GM18508 (cell line): ENCODE results near the gene NPTXR.
"Not testable (repeated sequence)": the region's sequence is repeated elsewhere in the genome, so short reads cannot be mapped to it uniquely, and the experiment has no call there.

Experiments
- ATAC-seq: cut with Tn5 transposase; IDR thresholded peaks from one replicate; pipeline ENCODE4 v1.9.1; 2021; ENCODE audit warnings: moderate number of reproducible peaks; ENCODE audit not compliant: insufficient read depth, unreplicated experiment

The NPTXR gene

DNA sequence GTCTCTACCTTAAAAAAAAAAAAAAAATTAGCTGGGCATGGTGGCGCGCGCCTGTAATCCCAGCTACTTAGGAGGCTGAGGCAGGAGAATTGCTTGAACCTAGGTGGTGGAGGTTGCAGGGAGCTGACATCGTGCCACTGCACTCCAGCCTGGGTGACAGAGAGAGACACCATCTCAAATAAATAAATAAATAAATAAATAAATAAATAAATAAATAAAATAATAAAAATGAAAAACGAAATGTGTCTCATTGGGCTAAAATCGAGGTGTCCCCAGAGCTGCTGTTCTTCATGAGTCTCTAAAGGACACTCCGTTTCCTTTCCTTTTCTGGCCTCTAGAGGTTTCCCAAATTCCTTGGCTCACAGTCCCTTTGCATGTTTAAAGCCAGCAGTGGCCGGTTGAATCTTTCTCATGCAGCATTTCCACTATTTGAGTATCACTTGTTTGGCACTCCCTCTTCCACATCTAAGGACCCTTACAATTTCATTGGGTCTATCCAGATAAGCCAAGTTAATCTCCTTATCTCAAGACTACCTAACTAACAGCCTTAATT, 38.7 kb downstream of the NPTXR start:
- not testable (repeated sequence) for ATAC-seq

DNA sequence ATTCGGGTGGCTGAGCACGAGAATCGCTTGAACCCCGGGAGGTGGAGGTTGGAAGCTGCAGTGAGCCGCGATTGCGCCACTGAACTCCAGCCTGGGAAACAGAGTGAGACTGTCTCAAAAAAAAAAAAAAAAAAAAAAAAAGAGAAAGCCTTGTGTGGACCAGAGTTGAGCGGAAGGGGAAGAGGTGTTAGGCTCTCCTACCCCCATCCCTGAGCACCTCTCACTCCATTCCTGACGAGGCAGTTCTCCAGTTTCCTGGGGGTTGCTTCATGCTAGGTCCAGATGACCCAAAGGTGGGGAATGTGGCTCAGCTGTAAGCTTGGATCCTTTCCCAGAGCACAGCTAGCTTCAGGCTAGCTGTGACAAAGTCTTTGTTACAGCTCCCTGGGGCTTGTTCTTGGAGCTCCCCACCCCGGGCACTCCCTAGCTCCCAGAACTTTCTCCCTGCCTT, 41.1 kb downstream of the NPTXR start:
- ATAC-seq = no peak

DNA sequence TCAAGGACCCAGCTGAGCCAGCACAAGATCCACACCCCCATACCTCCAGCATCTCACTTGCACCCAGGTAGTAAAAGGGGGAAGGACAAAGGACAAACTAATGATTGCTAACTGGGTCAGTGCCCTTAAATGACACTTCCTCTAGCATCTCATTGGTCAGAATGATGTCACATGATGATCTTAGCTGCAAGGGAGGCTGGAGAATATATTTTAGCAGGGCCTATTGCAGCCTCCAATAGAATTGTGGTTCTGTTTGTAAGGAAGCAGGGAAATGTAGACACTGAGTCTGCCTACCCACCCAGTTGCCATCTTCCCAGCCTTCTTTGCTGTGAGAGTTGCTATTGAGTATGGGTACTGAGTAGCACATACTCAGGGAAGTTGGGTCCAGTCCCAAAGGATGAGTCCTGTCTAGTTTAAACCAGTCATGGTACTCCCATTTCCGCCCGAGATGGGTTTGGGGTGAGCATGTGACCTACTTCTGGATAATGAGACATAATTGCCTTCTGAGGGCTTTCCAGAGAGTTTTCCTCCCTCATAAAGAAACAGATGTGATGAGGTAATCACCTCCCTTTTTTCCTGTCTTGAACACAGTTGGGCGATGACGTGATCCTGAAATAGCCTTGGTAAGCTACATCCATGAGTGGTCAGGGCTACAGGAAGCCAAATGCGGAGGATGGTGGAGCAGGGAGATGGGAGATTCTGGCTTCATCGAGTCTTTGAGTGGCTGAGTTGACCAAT, 44.4 kb downstream of the NPTXR start:
- no peak for ATAC-seq

DNA sequence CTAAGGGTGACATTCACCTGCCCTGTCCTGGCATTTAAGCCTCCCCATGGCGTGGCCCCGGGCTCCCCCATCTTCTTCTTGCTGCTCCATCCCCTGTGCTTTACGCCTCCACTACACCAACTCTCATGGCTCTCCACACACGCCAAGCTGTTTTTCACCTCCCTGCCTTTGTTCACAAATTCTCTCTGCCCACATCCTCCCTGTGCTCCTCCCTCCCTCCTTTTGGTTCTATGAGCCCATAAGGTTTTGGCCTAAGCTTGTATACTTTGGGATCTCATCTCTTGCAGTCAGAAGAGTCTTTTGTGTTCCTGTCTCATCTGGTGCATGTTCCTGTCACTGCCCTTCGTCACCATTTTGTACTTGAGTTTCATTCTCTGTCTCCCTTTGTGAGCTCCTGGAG, 45.3 kb downstream of the NPTXR start:
- no peak for ATAC-seq

DNA sequence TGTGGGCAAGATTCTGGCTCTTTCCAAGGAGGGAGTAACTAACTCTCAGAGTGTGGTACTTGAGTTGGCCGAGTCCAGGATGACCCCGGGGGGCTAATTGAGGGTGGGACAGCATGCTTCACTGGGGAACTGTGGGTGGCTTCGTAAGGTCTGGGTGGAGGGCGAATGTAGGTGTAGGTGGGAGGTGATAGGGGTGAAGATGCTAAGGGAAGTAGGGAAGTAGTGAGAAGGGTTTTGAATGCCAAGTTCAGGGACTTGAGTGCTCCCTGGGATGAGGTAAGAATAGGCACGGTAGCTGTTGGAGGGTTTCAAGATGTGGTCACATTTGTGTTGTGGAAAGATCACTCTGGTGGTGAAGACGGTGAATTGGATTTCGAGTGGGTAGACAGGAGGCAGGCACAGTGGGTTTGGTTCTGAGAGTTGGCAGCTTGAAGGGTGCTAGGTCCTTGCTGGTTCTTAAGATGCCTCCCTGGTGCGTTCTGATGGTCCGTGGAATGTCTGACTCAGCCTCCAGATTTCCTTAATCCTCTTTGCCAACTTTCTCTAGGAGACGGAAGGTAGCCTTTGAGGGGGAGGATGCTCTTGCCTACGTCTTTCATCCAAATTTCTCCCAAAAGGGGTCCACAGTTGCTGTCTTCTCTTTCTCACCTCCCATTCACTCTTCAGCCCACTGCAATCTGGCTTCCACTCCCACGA, 47.4 kb downstream of the NPTXR start:
- no peak for ATAC-seq

DNA sequence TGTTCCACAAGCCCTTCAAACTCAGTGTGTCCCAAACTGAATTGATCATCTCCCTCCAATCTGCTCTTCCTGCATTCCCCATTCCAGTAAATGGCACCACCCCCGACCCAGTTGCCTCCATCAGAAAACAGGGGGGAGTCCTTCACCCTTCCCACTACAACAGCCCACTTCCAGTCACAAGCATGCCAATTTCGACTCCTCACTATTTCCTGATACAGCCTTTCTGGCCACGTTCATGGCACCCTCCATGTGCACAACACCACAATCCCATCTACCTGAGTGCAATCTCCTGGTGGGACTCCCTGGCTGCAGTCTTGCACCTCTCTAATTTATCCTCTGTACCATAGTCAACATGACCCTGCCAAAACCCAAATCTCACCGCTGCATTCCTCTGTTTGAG, 48.3 kb downstream of the NPTXR start:
- ATAC-seq = no peak

DNA sequence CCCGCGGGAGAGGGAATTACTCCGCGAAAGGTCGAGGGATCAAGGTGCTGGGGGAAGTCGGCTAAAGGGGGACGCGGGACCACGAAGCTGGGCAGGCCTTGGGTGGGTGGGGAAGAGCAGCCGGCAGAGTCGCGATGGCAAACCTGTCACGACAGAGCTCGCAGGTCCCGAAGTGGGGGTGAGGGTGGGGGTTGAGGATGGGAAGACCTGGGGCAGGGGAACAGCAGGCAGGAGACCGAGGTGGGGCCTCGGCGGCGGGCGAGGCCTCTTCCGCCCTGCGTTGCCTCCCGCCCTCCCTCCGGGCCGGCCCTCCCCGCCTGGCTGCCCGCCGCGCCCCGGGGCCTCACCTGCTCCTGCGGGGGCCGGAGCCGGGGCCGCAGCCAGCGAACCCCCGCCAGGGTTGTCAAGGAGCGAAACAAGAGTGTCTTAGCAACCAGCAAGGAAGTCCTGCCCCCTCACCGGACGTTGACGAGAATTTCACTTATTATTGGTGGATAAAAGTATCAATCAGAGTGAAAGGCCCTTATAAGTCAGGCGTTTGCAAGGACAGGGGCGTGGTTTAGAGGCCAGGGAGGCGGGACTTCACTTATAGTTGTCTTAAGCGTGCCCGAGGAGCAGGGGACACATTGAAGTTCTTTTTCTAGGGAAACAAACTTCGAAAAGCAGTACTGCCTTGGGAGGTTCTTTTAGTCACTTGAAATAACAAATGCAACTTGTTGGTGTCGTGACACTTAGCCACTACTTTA, 49.9 kb downstream of the NPTXR start, which contains the start of gene DNAL4:
DNAL4 (minus strand) TSS at position 423 of the 746 bp plus-strand sequence. CDS start 11,412 bp downstream, outside the sequence.
- ATAC-seq = peak; percentile 73

DNA sequence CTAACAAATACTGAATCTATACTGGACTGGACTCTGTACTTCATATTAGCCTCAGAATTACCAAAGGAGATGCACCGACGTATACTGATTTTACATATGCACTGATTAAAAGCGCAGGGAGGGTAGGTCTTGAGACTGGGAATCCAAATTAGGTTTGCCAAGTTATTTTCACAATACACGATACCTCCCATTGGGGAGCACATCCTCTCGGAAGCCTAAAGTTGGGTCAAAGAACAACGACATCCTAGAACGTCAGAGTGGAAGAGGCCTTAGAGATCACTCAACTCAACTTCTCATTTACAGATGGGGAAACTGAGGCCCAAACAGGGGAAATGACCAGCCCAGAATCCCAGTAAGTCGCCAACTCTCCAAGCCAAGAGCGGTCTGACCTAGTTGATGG, 50.5 kb downstream of the NPTXR start:
- no peak for ATAC-seq

DNA sequence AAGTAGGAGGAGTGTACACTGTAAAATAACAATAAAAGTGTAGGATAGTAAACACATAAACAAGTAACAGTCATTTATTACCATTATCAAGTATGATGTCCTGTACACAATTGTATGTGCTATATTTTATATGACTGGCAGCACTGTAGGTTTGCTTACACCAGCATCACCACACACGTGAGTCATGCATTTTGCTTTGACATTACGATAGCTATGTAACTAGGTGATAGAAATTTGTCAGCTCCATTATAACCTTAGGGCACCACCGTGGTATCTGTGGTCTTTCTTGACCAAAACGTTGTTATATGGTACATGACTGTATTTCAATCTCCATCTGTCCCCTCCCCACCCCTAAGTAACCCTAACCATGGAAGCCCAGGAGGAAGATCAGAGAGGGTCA, 51.0 kb downstream of the NPTXR start:
- no peak for ATAC-seq

DNA sequence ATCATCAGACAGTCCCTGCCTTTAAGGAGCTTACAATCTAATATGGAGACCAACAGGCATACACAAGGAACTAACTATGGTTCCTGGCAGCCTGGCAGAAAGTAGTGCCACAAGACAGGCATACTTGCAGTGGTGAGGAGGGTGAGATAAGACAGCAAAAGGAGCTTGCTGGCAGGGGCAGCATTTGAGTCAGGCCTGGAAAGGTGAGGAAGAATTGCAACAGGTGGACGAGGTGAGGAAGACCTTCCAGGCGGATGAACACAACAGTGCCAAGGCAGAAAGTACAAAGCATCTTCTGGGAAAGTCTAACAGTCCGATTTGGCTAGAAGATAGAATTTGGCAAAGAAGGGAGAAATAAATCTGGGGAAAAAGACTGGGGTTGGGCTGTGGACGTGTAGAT, 54.2 kb downstream of the NPTXR start:
- ATAC-seq = no peak

DNA sequence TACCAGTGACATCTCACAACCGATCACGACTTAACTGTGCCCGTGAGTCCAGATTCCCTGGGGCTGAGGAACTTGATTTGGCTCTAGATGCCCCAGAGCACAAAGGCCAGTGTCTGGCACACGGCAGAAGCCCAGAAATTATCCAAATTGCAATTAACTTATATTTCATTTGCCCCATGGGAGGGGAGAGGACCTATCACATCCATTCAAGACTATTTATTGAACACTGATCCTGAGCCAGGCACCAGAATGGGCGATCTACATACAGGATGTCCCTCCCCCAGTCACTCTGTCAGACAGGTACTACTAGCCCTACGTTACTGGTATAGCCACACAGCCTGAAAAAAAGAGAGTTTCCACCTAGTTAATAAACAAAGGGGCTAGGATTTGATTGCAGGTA, 55.0 kb downstream of the NPTXR start:
- no peak for ATAC-seq

DNA sequence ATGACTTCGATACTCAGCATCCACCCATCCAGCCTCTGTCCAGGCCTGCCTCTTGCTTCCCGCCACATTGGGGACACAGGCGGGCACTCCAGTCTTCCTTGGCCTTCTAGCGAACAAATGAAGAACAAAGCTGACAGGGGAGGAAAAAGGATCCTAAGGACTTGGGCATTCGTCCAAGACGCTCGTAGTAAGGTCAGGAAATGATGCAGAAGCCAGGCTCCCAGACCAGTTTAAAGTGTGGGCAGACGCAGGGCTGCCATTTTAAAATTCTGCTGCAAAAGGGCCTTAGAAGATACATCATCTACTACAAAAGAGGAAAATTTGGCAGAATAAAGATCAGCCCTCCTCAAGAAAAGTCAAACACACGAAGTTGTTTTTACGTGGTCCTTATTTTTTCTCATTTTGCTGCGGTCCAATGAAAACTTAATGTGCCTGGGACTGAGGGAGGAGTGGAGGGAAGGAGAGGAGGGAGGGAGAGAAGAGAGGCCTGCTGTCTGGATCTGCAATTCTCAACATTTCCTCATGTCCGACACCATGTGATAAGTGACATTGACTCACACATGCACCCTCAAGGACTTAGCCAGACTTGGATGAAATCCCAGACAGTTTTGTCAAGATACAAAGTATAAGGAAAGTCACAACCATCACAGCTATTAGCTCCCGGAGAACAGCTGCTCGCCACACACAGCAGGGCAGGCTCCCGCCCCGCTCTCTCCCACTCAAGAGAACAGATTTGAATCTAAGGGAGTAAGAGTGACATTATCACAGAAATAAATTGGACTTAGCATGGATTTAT, 55.6 kb downstream of the NPTXR start:
- ATAC-seq = no peak

DNA sequence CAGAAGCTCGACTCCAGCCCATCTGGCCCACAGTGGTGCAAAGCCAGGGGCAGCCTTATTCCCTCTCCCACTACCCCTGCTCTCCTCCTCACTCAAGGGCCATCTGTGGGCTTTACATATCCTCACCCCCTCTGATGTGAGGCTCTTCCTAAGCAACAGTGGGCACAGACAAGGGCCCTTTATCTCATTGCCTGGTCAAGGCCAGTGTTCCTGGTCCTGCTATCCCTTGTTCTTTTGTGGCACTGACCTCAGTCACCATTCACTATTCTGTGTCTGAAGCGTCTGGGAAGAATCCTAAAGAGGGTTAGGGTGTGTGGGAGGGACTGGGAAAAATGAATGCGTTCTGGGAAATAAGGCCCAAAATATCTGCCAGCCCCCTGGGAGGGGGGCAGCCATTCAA, 57.2 kb downstream of the NPTXR start:
- no peak for ATAC-seq

DNA sequence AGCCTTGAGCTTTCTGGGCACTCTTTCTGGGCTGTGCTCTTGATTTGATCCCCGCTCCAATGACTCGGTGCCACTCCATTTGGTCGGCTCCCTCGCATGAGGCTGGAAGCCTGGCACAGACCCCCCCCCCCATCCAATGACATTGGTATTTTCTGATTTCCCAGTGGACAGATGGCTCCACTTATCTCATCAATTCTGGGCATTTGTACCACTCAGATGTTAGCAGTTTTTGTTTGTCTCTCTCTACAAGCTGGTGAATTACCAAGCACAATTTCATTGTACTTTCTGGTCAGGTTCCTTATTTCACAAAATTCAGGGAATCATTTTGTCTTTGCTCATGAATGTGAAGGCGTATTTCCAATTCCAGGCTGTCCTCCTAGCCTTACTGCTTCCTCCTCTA, 59.0 kb downstream of the NPTXR start:
- ATAC-seq = no peak

DNA sequence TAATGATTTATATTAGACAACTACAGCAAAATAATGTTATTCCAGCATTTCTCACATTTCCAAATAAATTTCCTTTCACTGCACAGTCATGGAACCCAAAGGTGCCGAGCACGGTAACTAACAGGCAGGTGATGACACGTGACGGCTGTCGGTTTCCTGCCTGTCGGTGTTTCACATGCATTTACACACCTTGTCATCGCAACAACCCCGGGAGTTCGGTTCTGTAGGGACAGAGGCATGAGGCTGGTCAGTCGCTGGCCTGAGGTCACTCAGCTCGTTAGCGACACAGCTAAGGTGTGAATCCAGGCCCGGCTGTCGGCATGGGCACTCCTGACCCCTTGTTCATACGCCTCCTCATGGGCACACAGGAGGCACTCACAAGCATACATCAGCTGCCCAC, 59.8 kb downstream of the NPTXR start:
- ATAC-seq = no peak

DNA sequence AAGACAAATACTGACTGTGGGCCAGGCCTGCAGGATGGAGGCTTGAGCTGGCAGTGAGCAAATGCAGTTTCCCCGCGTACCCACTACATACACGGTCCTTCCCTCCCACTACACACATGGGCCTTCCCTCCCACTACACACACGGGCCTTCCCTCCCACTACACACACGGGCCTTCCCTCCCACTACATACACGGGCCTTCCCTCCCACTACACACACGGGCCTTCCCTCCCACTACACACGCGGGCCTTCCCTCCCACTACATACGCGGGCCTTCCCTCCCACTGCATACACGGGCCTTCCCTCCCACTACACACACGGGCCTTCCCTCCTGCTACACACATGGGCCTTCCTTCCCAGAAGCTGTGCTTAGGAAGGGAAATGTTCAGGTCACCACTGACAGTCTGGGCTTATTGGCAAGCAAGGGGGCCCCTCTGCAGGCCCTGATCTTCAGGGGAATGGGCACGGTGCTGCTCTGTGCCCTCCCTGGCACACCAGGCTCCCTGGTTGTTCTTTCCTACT, 60.7 kb downstream of the NPTXR start:
- ATAC-seq = no peak

DNA sequence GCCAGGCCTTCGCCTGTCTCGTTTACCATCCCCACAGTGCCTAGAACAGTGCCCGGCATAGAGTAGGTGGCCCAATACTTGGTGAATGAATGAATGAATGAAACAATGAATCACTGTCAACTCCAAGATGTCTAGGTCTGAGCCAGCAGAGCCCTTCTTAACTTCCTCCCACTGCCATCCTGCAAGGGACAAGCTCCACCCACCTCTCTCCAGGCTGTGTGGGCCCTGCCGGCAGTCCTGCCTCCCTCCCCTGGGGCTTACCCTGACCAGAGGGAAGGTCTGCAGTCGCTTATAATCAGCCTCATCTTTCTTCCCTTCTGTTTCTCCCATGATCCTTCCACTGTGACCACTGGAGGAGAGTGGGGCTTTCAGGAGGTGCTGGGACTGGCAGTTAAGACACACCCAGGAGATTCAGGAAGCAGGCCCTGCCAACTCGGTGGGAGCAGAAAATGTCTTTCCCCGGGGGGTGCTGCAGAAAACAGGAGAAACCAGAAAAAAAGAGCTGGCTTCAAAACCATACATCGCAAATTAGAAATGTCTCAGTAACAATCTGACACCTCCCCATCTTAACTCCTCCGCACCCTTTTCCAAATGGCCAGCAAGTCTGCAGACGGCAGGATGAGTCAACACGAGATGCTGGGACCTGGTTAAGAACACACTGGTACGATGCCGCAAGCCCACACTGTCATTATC, 61.3 kb downstream of the NPTXR start:
- no peak for ATAC-seq

DNA sequence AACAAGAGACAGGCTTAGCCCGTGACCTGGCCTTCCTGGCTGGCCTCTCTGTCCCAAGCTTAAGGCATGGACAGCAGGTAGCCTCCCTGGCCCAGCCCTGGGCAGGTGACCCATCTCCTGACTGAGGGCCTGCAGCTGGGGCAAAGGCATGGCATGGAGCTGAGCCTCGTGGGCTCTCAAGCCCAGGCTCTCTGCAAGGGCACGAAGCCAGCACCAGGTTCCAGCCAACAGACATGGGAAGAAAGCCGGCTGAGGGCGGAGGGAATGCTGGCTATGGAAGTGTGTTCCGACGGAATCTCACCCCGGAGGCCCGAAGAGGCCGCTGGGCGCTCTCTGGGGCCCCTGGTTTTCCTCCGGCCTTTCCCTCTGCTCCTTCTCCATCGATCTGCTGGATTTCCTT, 62.8 kb downstream of the NPTXR start:
- ATAC-seq = no peak

DNA sequence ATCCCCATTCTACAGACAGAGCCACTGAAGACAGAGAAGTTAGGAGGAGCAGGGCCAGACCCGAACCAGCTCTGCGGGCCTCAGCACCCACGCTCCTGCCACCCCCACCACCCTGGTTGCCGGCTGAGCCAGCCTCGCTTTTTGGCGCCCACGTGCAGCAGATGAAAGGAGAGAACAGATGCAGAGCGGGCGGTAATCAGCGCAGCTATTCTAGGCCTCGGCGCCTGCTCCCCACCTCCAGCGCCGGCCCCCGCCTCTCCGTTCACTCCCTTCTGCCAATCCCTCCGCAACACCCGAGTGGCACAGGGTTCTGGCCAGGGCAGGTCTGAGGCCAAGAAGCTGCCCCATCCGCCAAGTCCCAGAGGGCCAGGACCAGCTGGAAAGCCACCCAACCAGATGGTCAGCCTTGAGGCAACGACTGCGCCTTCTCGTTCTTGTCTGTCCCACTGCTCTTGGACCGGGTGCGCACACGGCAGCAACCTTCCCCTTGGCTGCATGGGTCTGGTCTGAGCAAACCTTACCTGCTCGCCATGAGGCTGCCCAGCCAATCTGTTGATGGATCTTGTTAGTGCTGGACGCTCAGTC, 66.6 kb downstream of the NPTXR start:
- ATAC-seq = no peak
